Stimulated activated naive CD8-positive, alpha-beta T cell treated with anti-CD3 and anti-CD28 coated beads, Interleukin-15, Interleukin-2, amounts not matched to agents 100 ng/mL and 50 ng/mL, for 24 hours (primary cell): ENCODE results near the gene VANGL1.

ENCODE experiments used
- H3K27ac Mint-ChIP-seq: one replicate; pipeline ENCODE4 v1.8.0; 2021; ENCODE audit warnings: mild to moderate bottlenecking, mixed read lengths
- H3K27me3 Mint-ChIP-seq: one replicate; pipeline ENCODE4 v1.8.0; 2021; ENCODE audit warnings: mixed read lengths
- H3K36me3 Mint-ChIP-seq: one replicate; pipeline ENCODE4 v1.8.0; 2021; ENCODE audit warnings: low read depth, mixed read lengths
- H3K4me1 Mint-ChIP-seq: one replicate; pipeline ENCODE4 v1.8.0; 2021; ENCODE audit warnings: low read depth, mixed read lengths
- H3K4me3 Mint-ChIP-seq: one replicate; pipeline ENCODE4 v1.8.0; 2021; ENCODE audit warnings: mild to moderate bottlenecking, mixed read lengths
- H3K9me3 Mint-ChIP-seq: one replicate; pipeline ENCODE4 v1.8.0; 2021; ENCODE audit warnings: mixed read lengths

The VANGL1 gene

DNA sequence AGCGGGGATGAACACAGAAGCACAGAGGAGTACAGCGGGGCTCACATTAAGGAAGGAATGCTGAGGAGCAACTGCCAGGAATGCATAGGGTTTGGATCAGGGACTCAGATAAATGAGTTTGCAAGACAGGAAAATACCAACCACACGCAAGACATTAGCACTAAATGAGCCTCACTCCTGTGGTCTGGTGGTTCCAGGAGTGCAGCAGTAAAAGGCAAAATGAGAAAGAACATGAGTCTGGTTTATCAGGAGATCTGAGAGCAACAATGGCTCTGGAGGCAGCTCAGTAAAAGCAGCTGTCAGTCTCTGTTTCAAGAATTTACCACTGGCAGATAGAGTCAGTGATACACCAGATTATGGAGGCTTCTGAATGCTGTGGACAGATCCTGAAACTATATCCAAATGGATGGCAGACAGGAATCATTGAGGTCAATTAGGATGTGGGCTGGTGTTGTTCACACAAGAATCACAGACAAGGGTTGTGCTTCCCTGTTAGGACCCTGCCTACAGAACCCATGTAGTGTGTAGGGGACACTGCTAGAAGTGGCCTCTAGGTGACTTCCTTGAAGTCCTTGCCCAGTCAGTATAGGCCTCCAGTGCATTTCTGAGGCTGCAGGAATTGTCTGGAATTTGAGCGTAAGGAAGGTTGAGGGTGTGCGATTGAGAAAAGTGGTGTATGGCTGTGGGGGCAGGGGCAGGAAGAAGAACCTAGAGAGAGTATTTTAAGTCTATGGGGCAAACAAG is 76.4 kb downstream of the VANGL1 start:
- Mint-ChIP-seq H3K4me1 (no peaks in the 10 kb centered on the region), H3K9me3 (no peaks in the 10 kb centered on the region), H3K27ac (no peak overlapping the region), H3K27me3 (peaks cover 10% of the 10 kb centered on the region), H3K36me3 (no peaks in the 10 kb centered on the region), H3K4me3 (no peak overlapping the region)

GRCh38 chr1:115719285-115719684 is 77.5 kb downstream of the VANGL1 start:
- Mint-ChIP-seq H3K27ac (no peak overlapping the region), H3K4me3 (no peak overlapping the region), H3K27me3 (peaks cover 10% of the 10 kb centered on the region), H3K9me3 (no peaks in the 10 kb centered on the region), H3K36me3 (no peaks in the 10 kb centered on the region), H3K4me1 (no peaks in the 10 kb centered on the region)

GRCh38 chr1:115722221-115722620 is 80.5 kb downstream of the VANGL1 start:
- Mint-ChIP-seq H3K27ac (no peak overlapping the region), H3K36me3 (no peaks in the 10 kb centered on the region), H3K27me3 (peaks cover 8% of the 10 kb centered on the region), H3K4me3 (no peak overlapping the region), H3K9me3 (no peaks in the 10 kb centered on the region), H3K4me1 (no peaks in the 10 kb centered on the region)

- no peaks in the 10 kb centered on the region for H3K9me3 Mint-ChIP-seq
- H3K36me3 Mint-ChIP-seq, result no peaks in the 10 kb centered on the region
- H3K4me3 Mint-ChIP-seq, result no peak overlapping the region
- H3K27ac Mint-ChIP-seq, result no peak overlapping the region
- no peaks in the 10 kb centered on the region for H3K4me1 Mint-ChIP-seq
- peaks cover 3% of the 10 kb centered on the region for H3K27me3 Mint-ChIP-seq
Observed at GRCh38 chr1:115723756-115724155, 82.0 kb downstream of the VANGL1 start.

DNA sequence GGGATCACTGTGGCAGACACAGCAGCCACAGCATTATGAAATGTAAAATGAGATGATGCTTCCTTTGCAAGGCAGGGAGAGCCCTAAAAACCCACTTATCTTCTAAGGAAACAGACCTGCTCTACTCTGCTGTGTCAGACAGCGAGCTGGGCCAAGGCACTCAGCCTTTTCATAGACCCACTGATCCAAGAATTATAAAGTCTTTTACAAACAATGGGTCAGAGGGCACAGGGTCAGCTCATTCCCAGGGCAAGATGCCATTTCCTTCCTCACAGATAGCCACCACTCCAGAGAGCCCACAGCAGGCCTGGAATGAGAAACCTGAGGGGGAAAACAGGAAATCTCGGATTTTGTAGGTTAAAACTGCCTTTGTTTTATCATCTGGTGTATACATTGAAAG is 83.8 kb downstream of the VANGL1 start:
- H3K27me3 Mint-ChIP-seq, result peaks cover 3% of the 10 kb centered on the region
- H3K9me3 Mint-ChIP-seq, result no peaks in the 10 kb centered on the region
- H3K4me3 Mint-ChIP-seq, result no peak overlapping the region
- H3K4me1 Mint-ChIP-seq, result no peaks in the 10 kb centered on the region
- H3K27ac Mint-ChIP-seq, result no peak overlapping the region
- H3K36me3 Mint-ChIP-seq, result no peaks in the 10 kb centered on the region

DNA sequence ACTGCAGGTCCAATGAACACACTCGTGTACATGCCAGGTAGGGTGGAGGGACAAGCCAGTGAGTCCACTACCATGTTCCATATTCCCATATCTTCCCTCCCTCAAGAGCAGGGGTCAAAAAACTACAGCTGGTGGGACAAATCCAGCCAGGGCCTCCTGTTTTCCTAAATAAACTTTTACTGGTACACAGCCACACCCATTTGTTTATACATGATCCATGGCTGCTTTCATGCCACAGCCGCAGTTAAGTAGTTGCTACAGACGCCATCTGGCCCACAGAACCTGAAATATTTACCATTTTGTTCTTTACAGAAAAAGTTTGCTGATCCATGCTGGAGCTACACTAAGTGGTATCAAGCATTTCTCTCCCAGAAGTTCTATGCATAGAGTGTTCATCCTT is 84.4 kb downstream of the VANGL1 start:
- Mint-ChIP-seq H3K27ac (no peak overlapping the region), H3K4me3 (no peak overlapping the region), H3K36me3 (no peaks in the 10 kb centered on the region), H3K4me1 (no peaks in the 10 kb centered on the region), H3K27me3 (peaks cover 3% of the 10 kb centered on the region), H3K9me3 (no peaks in the 10 kb centered on the region)

DNA sequence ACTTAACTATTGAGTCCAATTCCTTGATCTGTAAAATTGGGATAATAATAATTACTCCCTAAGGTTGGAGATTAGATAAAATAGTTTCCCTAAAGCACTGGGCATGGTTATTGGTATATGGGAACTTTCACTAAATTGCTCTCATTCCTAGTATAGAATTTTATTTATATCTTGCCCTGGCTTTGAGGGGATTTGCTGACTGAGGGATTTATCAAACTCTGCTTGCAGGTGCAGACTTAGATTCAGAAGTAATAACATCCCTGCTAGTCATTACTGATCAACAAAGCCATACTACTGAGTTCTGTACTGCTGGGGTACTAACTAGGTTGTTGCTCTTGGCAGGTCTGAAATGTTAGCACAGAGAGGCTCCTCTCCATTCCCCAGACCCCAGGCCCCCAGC is 84.8 kb downstream of the VANGL1 start:
- H3K27me3 Mint-ChIP-seq, result peaks cover 3% of the 10 kb centered on the region
- no peaks in the 10 kb centered on the region for H3K4me1 Mint-ChIP-seq
- H3K4me3 Mint-ChIP-seq, result no peak overlapping the region
- H3K9me3 Mint-ChIP-seq, result no peaks in the 10 kb centered on the region
- no peaks in the 10 kb centered on the region for H3K36me3 Mint-ChIP-seq
- H3K27ac Mint-ChIP-seq, result no peak overlapping the region

GRCh38 chr1:115727706-115728249 is 86.0 kb downstream of the VANGL1 start:
- Mint-ChIP-seq H3K9me3 (no peaks in the 10 kb centered on the region), H3K4me3 (no peak overlapping the region), H3K4me1 (no peaks in the 10 kb centered on the region), H3K36me3 (no peaks in the 10 kb centered on the region), H3K27ac (no peak overlapping the region), H3K27me3 (peaks cover 4% of the 10 kb centered on the region)

DNA sequence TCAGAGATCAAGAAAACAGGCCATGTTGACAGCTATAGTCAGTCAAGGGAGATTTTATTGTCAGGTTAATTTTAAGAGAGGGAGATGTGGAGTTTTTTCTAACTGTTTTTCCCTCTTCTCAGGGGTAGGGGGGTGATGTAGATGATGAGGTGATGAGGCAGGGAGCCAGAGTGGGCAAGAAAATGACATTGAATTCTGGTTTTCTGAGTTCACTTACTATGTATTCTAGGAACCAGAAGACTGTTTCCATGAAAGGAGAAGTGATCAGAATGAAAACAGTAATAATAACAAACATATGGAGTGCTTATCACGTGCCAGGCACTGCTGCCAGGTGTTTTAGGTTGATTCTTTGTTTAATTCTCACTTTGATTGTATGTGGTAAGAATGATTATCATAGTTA is 86.6 kb downstream of the VANGL1 start:
- peaks cover 4% of the 10 kb centered on the region for H3K27me3 Mint-ChIP-seq
- H3K36me3 Mint-ChIP-seq, result no peaks in the 10 kb centered on the region
- H3K9me3 Mint-ChIP-seq, result no peaks in the 10 kb centered on the region
- H3K27ac Mint-ChIP-seq, result no peak overlapping the region
- H3K4me1 Mint-ChIP-seq, result no peaks in the 10 kb centered on the region
- no peak overlapping the region for H3K4me3 Mint-ChIP-seq

DNA sequence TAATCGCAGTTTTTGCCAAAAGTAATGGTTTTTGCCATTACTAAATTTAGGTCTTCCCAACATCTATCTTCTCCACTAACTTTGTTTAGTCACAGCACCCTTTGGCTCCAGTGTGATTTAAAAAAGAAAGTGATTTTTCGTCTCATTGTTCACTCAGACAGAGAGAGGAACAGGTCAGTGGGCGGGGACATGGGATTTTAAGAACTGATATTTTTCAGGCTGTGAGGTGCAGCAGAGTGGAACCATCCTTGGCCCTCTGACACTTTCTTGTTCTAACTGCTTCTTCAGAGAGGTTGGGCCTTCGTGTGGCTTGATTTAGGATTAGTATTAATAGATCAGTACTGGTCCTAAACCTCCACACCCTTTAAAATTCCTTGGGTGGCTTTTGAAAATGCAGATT is 88.0 kb downstream of the VANGL1 start:
- H3K4me1 Mint-ChIP-seq, result no peaks in the 10 kb centered on the region
- no peak overlapping the region for H3K27ac Mint-ChIP-seq
- no peaks in the 10 kb centered on the region for H3K36me3 Mint-ChIP-seq
- no peak overlapping the region for H3K4me3 Mint-ChIP-seq
- H3K27me3 Mint-ChIP-seq, result peaks cover 11% of the 10 kb centered on the region
- no peaks in the 10 kb centered on the region for H3K9me3 Mint-ChIP-seq

- H3K4me3 Mint-ChIP-seq, result no peak overlapping the region
- H3K27ac Mint-ChIP-seq, result no peak overlapping the region
- no peaks in the 10 kb centered on the region for H3K36me3 Mint-ChIP-seq
- H3K27me3 Mint-ChIP-seq, result peaks cover 11% of the 10 kb centered on the region
- no peaks in the 10 kb centered on the region for H3K4me1 Mint-ChIP-seq
- no peaks in the 10 kb centered on the region for H3K9me3 Mint-ChIP-seq
Observed at GRCh38 chr1:115732316-115732715, 90.5 kb downstream of the VANGL1 start.

- Mint-ChIP-seq H3K9me3 (no peaks in the 10 kb centered on the region), H3K4me1 (no peaks in the 10 kb centered on the region), H3K27me3 (peaks cover 7% of the 10 kb centered on the region), H3K4me3 (no peak overlapping the region), H3K27ac (no peak overlapping the region), H3K36me3 (no peaks in the 10 kb centered on the region)
Observed at GRCh38 chr1:115740811-115741210, 99.0 kb downstream of the VANGL1 start.

DNA sequence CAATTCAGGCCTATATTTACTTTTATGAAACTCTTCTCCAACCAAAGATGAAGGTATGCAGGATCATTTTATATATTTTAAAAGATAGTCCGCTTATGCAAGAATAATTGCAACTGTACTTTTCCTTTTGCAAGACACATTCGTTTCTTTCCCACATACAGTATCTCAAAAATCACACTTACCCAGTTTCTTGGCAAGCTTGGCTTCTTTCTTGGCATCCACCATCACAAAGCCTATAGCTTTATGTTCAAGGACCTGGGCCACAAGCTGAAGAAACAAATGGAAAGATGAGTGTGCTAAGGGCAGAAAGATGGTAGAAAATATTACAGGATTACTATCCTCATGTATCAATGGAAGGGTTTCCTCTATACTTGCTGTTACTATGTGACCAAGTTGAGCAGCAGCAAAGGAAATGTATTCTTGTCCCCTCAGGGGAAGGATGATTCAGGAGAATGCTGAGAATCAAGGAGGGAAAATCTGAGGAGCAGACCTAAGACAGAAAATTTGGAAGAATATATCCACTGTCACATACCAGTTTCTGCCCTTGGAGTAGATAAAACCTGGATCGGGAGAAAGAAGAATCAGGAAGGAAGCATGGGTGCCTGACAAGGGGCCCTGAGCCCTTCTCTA is 103.0 kb downstream of the VANGL1 start:
- Mint-ChIP-seq H3K9me3 (no peaks in the 10 kb centered on the region), H3K4me1 (no peaks in the 10 kb centered on the region), H3K36me3 (no peaks in the 10 kb centered on the region), H3K4me3 (no peak overlapping the region), H3K27me3 (peaks cover 3% of the 10 kb centered on the region), H3K27ac (no peak overlapping the region)

DNA sequence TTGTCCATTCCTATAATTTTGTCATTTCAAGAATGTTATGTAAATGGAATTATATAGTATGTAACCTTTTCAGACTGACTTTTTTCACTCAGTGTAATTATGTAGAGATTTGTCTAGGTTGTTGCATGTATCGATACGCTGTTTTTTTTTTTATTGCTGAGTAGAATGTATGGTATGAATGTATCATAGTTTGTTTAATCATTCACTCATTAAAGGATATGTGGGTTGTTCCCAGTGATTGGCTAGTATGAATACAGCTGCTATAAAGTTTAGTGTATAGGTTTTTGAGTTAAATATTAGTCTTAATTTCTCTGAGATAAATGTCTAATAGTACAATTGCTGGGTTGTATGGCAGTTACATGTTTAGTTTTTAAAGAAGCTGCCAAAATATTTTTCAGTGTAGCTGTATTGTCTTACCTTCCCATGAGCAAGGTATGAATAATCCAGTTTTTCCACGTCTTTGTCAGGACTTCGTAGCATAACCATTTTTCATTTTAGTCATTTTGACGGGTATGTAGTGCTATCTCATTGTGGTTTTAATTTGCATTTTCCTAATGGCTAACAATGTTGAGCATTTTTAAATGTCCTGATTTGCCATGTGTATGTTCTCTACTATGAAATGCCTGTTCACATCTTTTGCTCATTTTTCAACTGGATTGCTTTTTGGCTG is 104.4 kb downstream of the VANGL1 start:
- Mint-ChIP-seq H3K4me1 (no peaks in the 10 kb centered on the region), H3K9me3 (no peaks in the 10 kb centered on the region), H3K4me3 (no peak overlapping the region), H3K27ac (no peak overlapping the region), H3K36me3 (no peaks in the 10 kb centered on the region), H3K27me3 (peaks cover 3% of the 10 kb centered on the region)
